LNCAP (cell line): ENCODE results near the gene PRRG2.

Experiments used
- TF ChIP-seq, protein P1 (sequence below): fragments of 450-650 bp; IDR thresholded peaks from 2 replicates; pipeline ENCODE4 v1.5.1; 2017; ENCODE audit warnings: mild to moderate bottlenecking

The PRRG2 gene

DNA sequence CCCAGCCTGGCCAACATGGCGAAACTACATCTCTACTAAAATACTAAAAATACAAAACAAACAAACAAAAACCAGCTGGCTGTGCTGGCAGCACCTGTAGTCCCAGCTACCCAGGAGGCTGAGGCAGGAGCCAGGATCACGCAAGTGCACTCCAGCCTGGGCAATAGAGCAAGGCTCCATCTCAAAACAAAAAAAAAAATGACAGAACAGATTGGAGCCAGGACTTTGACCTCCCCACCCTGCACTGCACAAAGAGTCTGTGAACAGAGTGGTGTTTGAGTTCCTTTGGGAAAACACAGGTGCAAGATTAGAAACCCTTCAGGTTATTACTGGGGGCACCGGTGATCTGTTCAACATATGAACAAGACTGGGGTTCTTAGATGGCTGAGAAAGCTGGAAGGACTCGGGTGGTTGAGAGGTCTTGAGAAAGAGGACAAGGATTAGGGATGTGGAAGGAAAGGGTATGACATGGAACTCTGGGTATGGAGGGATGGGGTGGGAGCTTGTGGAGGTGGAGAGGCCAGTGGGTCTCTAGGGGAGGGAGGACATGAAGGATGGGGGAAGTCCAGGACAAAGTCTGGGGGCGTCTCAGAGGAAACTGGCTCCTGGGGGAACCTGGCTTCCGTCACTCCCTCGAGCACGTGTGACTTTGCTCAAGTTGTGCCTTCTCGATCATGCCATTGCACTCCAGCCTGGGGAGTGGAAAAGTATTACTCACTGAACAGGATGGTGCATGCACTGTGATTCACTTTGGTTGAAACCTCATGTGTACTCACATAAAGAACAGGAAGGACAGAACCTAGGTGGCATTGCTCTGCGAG lies 27.5 kb upstream of the PRRG2 start:
- TF ChIP-seq, protein P1, sequence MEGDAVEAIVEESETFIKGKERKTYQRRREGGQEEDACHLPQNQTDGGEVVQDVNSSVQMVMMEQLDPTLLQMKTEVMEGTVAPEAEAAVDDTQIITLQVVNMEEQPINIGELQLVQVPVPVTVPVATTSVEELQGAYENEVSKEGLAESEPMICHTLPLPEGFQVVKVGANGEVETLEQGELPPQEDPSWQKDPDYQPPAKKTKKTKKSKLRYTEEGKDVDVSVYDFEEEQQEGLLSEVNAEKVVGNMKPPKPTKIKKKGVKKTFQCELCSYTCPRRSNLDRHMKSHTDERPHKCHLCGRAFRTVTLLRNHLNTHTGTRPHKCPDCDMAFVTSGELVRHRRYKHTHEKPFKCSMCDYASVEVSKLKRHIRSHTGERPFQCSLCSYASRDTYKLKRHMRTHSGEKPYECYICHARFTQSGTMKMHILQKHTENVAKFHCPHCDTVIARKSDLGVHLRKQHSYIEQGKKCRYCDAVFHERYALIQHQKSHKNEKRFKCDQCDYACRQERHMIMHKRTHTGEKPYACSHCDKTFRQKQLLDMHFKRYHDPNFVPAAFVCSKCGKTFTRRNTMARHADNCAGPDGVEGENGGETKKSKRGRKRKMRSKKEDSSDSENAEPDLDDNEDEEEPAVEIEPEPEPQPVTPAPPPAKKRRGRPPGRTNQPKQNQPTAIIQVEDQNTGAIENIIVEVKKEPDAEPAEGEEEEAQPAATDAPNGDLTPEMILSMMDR = no peak

DNA sequence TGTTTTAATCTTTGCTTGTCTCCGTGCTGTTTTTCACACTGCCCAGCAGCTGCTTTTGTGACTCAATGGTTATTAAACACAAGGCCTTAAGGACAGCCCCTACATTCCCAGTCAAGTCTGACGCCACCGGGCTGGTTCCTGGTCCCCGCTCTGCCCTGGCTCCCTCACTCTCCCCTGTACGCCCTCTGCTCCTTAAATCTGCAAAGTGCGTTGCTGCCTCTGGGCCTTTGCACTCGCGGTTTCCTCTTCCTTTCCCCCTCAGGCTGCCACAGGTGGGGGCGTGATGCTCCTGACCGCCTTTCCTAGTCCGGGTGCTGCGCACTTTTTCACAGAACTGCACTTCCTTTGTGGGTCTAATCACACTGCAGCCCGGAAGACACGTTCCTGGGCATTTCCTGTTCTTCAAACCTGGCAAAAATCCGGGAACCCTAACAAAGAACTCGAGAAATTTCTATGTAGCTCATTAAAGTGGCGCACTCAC lies 26.4 kb upstream of the PRRG2 start:
- TF ChIP-seq, protein P1 = no peak

DNA sequence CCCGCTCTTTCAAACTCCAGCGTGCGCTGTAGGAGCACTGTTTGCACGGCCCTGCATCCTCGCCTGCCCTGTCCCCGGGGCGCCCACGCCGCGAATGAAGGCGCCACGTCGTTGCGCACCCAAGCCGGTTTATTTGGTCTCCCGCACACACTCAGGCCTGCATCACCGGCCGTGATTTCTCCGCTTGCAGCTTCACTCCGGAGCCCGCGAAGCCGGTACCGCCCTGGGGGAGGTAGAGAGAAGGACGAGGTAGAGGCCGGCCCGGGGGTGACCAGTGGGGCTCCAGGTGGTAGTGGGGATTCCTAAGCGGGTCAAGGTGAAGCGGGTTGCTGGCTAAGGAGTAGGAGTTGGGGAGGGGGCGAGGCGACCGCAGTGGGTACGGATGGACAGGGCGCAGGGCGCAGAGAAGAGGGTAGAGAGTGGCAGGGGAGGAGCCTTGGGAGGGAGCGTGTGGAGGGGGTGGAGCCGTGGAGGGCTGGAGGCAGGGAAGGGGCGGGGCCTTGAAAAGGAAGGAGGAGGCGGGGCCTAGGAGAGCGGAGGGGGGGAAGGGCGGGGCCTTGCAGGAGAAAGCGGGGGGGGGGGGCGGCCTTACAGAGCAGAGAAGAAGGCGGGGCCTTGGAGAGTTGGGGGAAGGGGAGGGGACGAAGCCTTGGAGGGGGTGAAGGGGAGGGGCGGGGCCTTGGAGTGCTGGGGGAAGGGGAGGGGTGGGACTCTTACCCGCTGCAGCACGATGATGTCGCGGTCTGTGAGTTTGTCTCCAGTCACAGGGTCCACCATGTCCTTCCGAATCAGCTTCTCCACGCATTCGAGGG lies 25.3 kb upstream of the PRRG2 start:
- TF ChIP-seq, protein P1 = no peak

GRCh38 chr19:49556412-49557398 lies 24.4 kb upstream of the PRRG2 start:
- TF ChIP-seq, protein P1 = no peak

GRCh38 chr19:49557641-49558325 lies 23.3 kb upstream of the PRRG2 start:
- TF ChIP-seq, protein P1 = no peak

GRCh38 chr19:49558591-49558990 lies 22.5 kb upstream of the PRRG2 start:
- TF ChIP-seq, protein P1 = no peak
